HFFc6 (cell line): Measurements from ENCODE around the gene RNF169. TPM values are rescaled to one million over a fixed set of nuclear protein-coding genes. Genes with fewer than 3 reads are reported as not detected.

Experiments
- DNase-seq: peaks from one replicate; pipeline ENCODE4 v3.0.0-alpha.2; 2018
- H3K27ac Mint-ChIP-seq: 2 replicates; pipeline ENCODE4 v1.8.0; 2020; ENCODE audit warnings: mild to moderate bottlenecking, mixed read lengths
- H3K27me3 Mint-ChIP-seq: 2 replicates; pipeline ENCODE4 v1.8.0; 2021; ENCODE audit warnings: mild to moderate bottlenecking, moderate library complexity, mixed read lengths; ENCODE audit not compliant: insufficient read depth
- H3K36me3 Mint-ChIP-seq: 2 replicates; pipeline ENCODE4 v1.8.0; 2021; ENCODE audit warnings: low read depth, mixed read lengths
- H3K4me1 Mint-ChIP-seq: 2 replicates; pipeline ENCODE4 v1.8.0; 2020; ENCODE audit warnings: low read depth, mixed read lengths
- H3K4me3 Mint-ChIP-seq: 2 replicates; pipeline ENCODE4 v1.8.0; 2020; ENCODE audit warnings: mild to moderate bottlenecking, moderate library complexity, mixed read lengths
- H3K9me3 Mint-ChIP-seq: 2 replicates; pipeline ENCODE4 v1.8.0; 2020; ENCODE audit warnings: mild to moderate bottlenecking, mixed read lengths
- CTCF ChIP-seq: fragments of 200-600 bp; sonication (generic); IDR thresholded peaks from 2 replicates; pipeline ENCODE4 v1.5.0; 2021; ENCODE audit warnings: antibody characterized with exemption, mild to moderate bottlenecking
- total RNA-seq, 6 experiments: library from RNA; stranded (reverse); fragmentation: NEBNext Ultra II Directional; extraction: Animal tissue kit (Norgen Biotek cat#: 25700); gene quantifications; 2 replicates in 1 of 6; 3 replicates in 5 of 6; pipeline ENCODE4 v1.2.3, GENCODE V29; 2021

RNF169 gene
- total RNA-seq, 6 experiments from 2014 or later: 10.9 to 12.9 (median 12.2) TPM

GRCh38 chr11:74731301-74732094 lies 17.2 kb upstream of the RNF169 start, which contains the start of gene CHRDL2:
Gene CHRDL2 (minus strand): TSS chr11:74731426. CDS start chr11:74730888, 538 bp downstream.
- no peak for DNase-seq
- H3K36me3 Mint-ChIP-seq: no peaks in the 10 kb centered on the region
- TF ChIP-seq CTCF: no peak
- no peak within 1 kb of the TSS for H3K27ac Mint-ChIP-seq
- peak within 1 kb of the TSS; percentile 53 for H3K4me3 Mint-ChIP-seq
- no peaks in the 10 kb centered on the region for H3K9me3 Mint-ChIP-seq
- H3K27me3 Mint-ChIP-seq: peaks cover 59% of the 10 kb centered on the region
- H3K4me1 Mint-ChIP-seq: no peaks in the 10 kb centered on the region; the same call in 1 of the 2 replicates

GRCh38 chr11:74734559-74734925 lies 14.1 kb upstream of the RNF169 start:
- H3K27me3 Mint-ChIP-seq: peaks cover 47% of the 10 kb centered on the region
- TF ChIP-seq CTCF: no peak
- H3K4me1 Mint-ChIP-seq: no peaks in the 10 kb centered on the region; the same call in 1 of the 2 replicates
- H3K36me3 Mint-ChIP-seq: no peaks in the 10 kb centered on the region
- DNase-seq: no peak
- no peak overlapping the region for H3K4me3 Mint-ChIP-seq
- H3K27ac Mint-ChIP-seq: no peak overlapping the region
- H3K9me3 Mint-ChIP-seq: no peaks in the 10 kb centered on the region

- H3K4me1 Mint-ChIP-seq: no peaks in the 10 kb centered on the region; the same call in 1 of the 2 replicates
- no peak for TF ChIP-seq CTCF
- H3K9me3 Mint-ChIP-seq: no peaks in the 10 kb centered on the region
- no peak overlapping the region for H3K27ac Mint-ChIP-seq
- no peak for DNase-seq
- H3K4me3 Mint-ChIP-seq: no peak overlapping the region
- no peaks in the 10 kb centered on the region for H3K36me3 Mint-ChIP-seq
- peaks cover 38% of the 10 kb centered on the region for H3K27me3 Mint-ChIP-seq
These were observed 13.2 kb upstream of the RNF169 start for GRCh38 chr11:74735365-74735928.

- no peak for TF ChIP-seq CTCF
- Mint-ChIP-seq H3K4me3 (no peak overlapping the region), H3K4me1 (no peaks in the 10 kb centered on the region; the same call in 1 of the 2 replicates), H3K36me3 (no peaks in the 10 kb centered on the region), H3K27ac (no peak overlapping the region), H3K9me3 (no peaks in the 10 kb centered on the region), H3K27me3 (peaks cover 34% of the 10 kb centered on the region)
- no peak for DNase-seq
These were observed 12.6 kb upstream of the RNF169 start for GRCh38 chr11:74736031-74736430.

- Mint-ChIP-seq H3K36me3 (no peaks in the 10 kb centered on the region), H3K4me3 (no peak overlapping the region), H3K27ac (no peak overlapping the region), H3K9me3 (no peaks in the 10 kb centered on the region), H3K27me3 (peaks cover 16% of the 10 kb centered on the region), H3K4me1 (peaks cover 4% of the 10 kb centered on the region; the same call in 1 of the 2 replicates)
- DNase-seq: peak; percentile 63
- peak; percentile 97 for TF ChIP-seq CTCF
These were observed 8.9 kb upstream of the RNF169 start for GRCh38 chr11:74739546-74740270.
